Ovary (tissue), 9 donors: Measurements from ENCODE around the gene ABHD8. TPM values are rescaled to one million over a fixed set of nuclear protein-coding genes. Genes with fewer than 3 reads are reported as not detected.

Experiments
- DNase-seq, 5 donors: peaks; one replicate each; pipeline ENCODE4 v3.0.0-alpha.2; 2019 to 2020
- H3K27ac ChIP-seq, 2 donors: fragments of 200-600 bp; one replicate each; pipeline versions ENCODE4 v1.5.1 to v1.8.0; 2019 to 2022
- H3K27me3 ChIP-seq: fragments of 200-600 bp; one replicate; pipeline ENCODE4 v1.8.0; 2022
- H3K36me3 ChIP-seq: fragments of 200-600 bp; sonication (generic); one replicate; pipeline ENCODE4 v1.5.1; 2019
- H3K4me1 ChIP-seq: one replicate; pipeline ENCODE4 v1.8.1; 2013; ENCODE audit warnings: mild to moderate bottlenecking, moderate library complexity; ENCODE audit not compliant: insufficient read depth
- H3K4me3 ChIP-seq: fragments of 200-600 bp; sonication (generic); one replicate; pipeline ENCODE4 v1.5.1; 2017
- H3K9me3 ChIP-seq, 2 donors: fragments of 200-600 bp in 1 of 2; sonication (generic) in 1 of 2; one replicate each; pipeline versions ENCODE4 v1.5.1 to v1.8.1; 2013 to 2019; ENCODE audit warnings: mild to moderate bottlenecking in 1 of 2, moderate library complexity in 1 of 2
- CTCF ChIP-seq, 3 donors: fragments of 450-650 bp in 2 of 3; fragments of 200-600 bp in 1 of 3; IDR thresholded peaks; one replicate each; pipeline versions ENCODE4 v1.5.1 to v1.8.0; 2016 to 2022; ENCODE audit warnings: antibody characterized with exemption in 3 of 3, mild to moderate bottlenecking in 1 of 3
- EP300 ChIP-seq: sonication (generic); formaldehyde crosslinking; IDR thresholded peaks from one replicate; pipeline ENCODE4 v1.6.1; 2017; ENCODE audit warnings: antibody characterized with exemption
- POLR2A ChIP-seq: fragments of 450-650 bp; IDR thresholded peaks from one replicate; pipeline ENCODE4 v1.6.1; 2017; ENCODE audit warnings: antibody characterized with exemption, mild to moderate bottlenecking, moderate library complexity
- whole genome bisulfite sequencing, 3 donors: extraction: QIAGEN DNeasy Blood & Tissue Kit in 1 of 3; methylation state at CpG; one replicate each; pipeline versions ENCODE4 v1.1.5 to v1.1.7; 2013 to 2017; 5-methylcytosine and 5-hydroxymethylcytosine counted together
- intact Hi-C, 4 donors: fragments of 100-400 bp; cut with DNase I; formaldehyde crosslinking; loops; one replicate each; pipeline versions ENCODE4 v1.11.0 to v1.15.1; 2022 to 2023
- polyA plus RNA-seq, 2 donors: library from polyadenylated mRNA; stranded (reverse); fragments of 200-250 nt in 1 of 2; fragments of 350-450 nt in 1 of 2; fragmentation: Illumina TruSeq in 1 of 2; extraction: RNeasy Lipid Tissue Mini Kit (QIAGEN cat#74804) in 1 of 2; gene quantifications; one replicate each; pipeline ENCODE4 v1.2.3, GENCODE V29; 2013 to 2014
- total RNA-seq, 7 donors: library from RNA; depleted of rRNA in 2 of 7; stranded (reverse); fragments of >200 nt in 2 of 7; fragmentation: NEBNext Ultra II Directional in 3 of 7; extraction: Animal tissue kit (Norgen Biotek cat#: 25700) in 3 of 7; gene quantifications; one replicate each; pipeline versions ENCODE4 v1.1.0 to v1.2.4, GENCODE V29; 2016 to 2023
- donor health status: DM: no; HTN: no; CAD: no; lungs with moderate emphysema.
- donor health status: DM: no; HTN: no; CAD: no.
- donor health status: Bipolar disorder and iron deficiency.
- donor health status: DM: yes; HTN: yes; CAD: no.
- donor health status: DM: no; HTN: no; CAD: no.
- donor health status: DM: yes; HTN: yes; CAD: no.

ABHD8 gene
- total and polyA plus RNA-seq, 9 donors = 0.55 to 25.1 (median 15.3) TPM

- no peak for TF ChIP-seq CTCF (IDR thresholded peaks at IDR 0.05)
- TF ChIP-seq EP300 = no peak
- TF ChIP-seq POLR2A = no peak
- no peaks in the 10 kb centered on the region for H3K27me3 ChIP-seq
- WGBS, 3 donors = 88 to 92% (median 91%) methylated on average over 9 of the region's 9 CpGs
- H3K36me3 ChIP-seq = no peaks in the 10 kb centered on the region
- H3K9me3 ChIP-seq = no peaks in the 10 kb centered on the region
- no peak overlapping the region for H3K4me3 ChIP-seq
- intact Hi-C loops = no loop called here
- H3K27ac ChIP-seq = no peak overlapping the region
- no peaks in the 10 kb centered on the region for H3K4me1 ChIP-seq
- DNase-seq = no peak
Observed at GRCh38 chr19:17259118-17259780, 44.0 kb downstream of the ABHD8 start.

- H3K4me1 ChIP-seq = no peaks in the 10 kb centered on the region
- H3K9me3 ChIP-seq = no peaks in the 10 kb centered on the region
- DNase-seq = no peak
- TF ChIP-seq EP300 = no peak
- TF ChIP-seq CTCF (IDR thresholded peaks at IDR 0.05) = no peak
- no peak for TF ChIP-seq POLR2A
- no peak overlapping the region for H3K4me3 ChIP-seq
- H3K36me3 ChIP-seq = no peaks in the 10 kb centered on the region
- intact Hi-C loops = no loop called here
- WGBS, 3 donors = 72 to 76% (median 73%) methylated on average over 3 of the region's 3 CpGs
- no peaks in the 10 kb centered on the region for H3K27me3 ChIP-seq
- H3K27ac ChIP-seq = no peak overlapping the region
Observed at GRCh38 chr19:17256130-17256529, 47.1 kb downstream of the ABHD8 start.

- Histone ChIP-seq H3K36me3 (no peaks in the 10 kb centered on the region), H3K27ac (no peak overlapping the region), H3K4me1 (no peaks in the 10 kb centered on the region), H3K9me3 (no peaks in the 10 kb centered on the region), H3K4me3 (no peak overlapping the region), H3K27me3 (no peaks in the 10 kb centered on the region)
- TF ChIP-seq EP300 = no peak
- TF ChIP-seq POLR2A = no peak
- no peak for TF ChIP-seq CTCF (IDR thresholded peaks at IDR 0.05)
- no peak for DNase-seq
- 58 to 68% (median 65%) methylated on average over 18 of the region's 18 CpGs for WGBS, 3 donors
- intact Hi-C loops = no loop called here
Observed at GRCh38 chr19:17255150-17255621, 48.0 kb downstream of the ABHD8 start.

- Histone ChIP-seq H3K27ac (no peak overlapping the region), H3K4me1 (no peaks in the 10 kb centered on the region), H3K9me3 (no peaks in the 10 kb centered on the region), H3K27me3 (no peaks in the 10 kb centered on the region), H3K36me3 (no peaks in the 10 kb centered on the region), H3K4me3 (no peak overlapping the region)
- DNase-seq = no peak
- intact Hi-C loops = no loop called here
- TF ChIP-seq POLR2A = no peak
- TF ChIP-seq CTCF (IDR thresholded peaks at IDR 0.05) = no peak
- no peak for TF ChIP-seq EP300
- 74 to 83% (median 79%) methylated on average over 10 of the region's 10 CpGs for WGBS, 3 donors
Observed at GRCh38 chr19:17254636-17255035, 48.6 kb downstream of the ABHD8 start.
